Measurements from ENCODE around the gene MED26.
A peak's percentile ranks its signal among the peaks of the same experiment; 100 is the strongest.

The MED26 gene

DNA sequence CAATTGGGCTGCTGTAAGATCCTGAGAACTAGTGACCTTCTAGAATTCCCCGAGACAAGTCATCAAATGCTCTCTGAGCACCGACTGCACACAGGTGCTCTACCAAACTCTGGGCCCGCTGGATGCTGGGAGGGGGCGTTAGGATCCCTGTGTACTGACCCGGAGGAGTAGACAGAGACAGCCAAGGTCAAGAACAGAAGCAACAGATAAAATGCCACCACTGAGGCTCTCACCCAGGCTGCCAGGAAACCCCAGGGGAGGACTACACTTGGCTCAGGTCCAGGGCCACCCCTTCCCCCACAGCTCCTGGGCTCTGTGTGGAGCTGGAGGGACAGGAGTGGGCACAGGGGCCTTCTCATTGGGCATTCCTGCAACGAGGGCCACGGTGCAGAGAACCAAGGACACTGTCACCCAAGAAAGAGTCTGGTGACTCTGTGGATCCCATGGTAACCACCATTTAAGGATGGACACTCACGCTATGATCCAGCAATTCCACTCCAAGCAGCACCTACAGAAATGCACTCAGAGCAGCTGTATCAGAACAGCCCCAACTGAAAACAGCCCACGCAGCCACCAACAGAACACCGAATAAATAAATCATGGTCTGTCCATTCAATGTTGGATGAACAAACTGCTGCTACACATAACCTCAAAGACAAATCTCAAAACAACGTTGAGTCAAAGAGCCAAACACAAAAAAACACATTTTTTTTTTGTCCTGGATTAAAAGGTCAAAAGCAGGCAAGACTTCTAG, 39.0 kb downstream of the MED26 start:
- DNase-seq = no peak

DNA sequence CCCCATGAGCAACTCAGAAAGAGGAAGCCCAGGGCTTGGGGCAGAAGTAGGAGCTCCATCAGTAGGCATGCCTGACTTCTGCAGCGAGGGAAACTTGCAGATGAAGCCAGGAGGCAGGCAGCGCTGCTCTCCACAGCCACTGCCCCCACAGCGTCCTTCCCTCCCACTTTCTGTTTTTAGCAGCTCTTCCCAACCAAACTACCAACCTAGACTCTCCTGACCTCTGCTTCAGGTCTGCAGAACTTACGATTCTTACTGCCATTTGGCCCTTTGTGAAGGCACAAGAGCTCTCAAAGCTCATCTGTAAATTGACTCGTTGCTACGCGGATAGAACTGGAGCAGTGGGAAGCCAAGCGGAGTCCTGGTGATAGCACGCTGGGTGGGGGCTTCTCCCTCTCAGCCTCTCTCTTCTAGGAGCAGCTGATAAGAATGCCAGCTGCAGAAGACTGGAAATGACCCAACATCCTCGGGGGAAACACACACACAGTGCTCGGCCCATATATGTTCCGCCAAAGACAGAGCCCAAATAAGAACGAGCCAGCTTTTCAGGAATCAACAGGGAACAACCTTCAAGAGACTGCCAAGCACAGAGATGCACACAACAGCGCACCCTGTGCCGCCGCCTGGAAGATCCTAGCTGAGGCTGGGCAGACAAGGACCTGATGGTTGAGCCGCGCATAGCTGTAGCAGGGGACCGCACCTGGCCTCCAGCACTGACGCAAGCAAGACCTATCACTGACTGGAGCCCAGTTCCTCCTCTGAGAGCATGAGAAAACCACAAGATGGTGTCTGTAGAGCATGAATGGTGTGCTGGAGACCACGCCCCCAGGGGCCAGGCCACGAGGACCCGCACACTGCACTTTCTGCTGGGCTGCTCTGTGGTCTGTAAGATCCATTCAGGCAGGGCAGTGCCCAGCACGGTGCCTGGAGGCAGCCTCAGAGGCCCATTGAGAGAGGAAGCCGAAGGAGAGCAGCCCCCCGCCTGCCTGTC, 39.9 kb downstream of the MED26 start:
- peak in 4 of 5 experiments; percentile 22 to 92 (median 74) for DNase-seq

DNA sequence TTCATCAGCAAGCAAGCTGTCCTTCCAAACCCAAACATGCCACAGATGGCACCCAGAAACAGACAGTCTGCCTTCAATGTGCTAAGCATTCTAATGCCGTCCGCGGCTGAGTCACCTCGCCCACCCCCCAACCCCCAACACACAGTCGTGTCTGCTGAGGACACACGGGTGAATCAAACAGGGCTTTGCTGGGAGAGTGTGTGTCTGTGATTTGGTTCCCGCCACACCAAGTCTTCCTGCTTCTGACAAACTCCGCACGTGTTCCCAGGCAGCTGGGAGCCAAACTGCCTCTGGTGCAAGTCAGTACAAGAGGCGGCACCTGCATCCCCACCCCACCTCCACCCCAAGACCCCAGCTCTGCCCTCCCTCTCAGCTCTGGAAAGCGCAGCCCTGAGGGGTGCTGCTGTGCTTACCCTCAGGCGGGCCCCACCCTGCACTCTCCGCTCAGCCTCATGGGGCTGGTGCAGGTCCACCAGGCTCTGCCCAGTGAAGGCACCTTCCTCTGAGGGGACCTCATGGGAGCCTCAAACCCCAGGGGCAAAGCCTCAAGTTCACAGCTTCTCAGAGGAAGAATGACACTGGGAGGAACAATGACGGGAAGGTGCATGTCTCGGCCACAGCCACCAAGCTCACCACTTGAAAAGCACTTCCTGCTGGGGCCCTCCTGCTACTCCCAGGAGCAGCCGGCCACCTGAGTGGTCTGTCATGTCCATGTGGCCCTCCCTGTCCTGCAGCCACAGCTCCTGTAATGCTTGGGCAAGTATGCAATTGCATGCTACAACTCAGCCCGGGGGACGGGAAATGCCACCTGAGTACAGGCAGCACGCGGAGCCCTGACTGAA, 40.8 kb downstream of the MED26 start:
- peak in 3 of 5 experiments; percentile 35 to 75 (median 73) for DNase-seq

DNA sequence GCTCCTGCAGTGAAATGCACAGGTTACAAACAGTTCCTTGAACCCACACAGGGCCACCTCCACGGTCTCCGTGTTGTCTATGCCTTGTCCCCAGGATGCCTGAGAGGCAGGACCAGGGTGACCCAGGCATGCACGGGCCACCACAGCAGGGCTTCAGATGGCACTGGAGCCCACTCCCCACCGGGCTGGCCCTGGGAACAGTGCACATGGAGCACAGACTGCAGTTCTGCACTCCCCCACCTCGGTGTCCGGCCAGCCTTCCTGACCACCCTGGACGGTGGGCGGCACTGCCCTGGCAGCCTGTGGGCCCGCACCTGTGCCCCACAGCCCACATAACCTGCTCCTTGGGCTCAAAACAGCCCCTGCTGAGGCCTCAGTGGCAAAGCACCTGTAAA, 41.5 kb downstream of the MED26 start:
- DNase-seq = no peak

DNA sequence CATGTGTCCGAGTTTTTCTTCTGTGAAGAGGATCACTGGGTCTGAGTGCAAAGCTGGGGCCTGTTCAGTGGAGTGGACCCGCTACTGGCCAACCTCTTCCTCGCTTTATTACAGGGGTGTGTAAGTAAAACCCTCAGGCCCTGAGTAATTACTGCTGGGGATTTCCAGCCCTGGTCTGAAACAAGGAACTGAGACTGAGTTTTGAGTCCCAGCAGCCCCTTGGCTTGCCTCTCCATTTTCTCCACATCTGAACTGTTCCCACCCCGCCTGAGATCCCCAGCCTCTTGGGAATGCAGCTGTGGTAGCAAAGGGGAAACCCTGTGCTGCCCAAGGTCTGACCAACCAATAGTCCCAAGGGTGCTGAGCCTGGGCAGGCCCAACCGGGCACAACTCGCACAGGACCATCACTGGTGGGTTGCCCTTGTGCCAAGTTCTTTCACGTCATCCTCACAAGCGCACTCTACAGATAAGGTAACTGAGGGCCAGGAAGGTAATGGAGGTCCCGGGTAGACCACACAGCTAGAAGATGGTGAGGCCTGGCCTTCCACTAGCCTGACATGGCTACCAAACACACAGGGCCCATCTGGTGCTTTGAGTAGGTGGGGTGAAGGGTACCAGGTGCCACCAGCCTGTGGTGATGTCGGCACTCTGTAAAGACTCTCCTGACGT, 42.1 kb downstream of the MED26 start:
- peak in 1 of 5 experiments; percentile 68 for DNase-seq

DNA sequence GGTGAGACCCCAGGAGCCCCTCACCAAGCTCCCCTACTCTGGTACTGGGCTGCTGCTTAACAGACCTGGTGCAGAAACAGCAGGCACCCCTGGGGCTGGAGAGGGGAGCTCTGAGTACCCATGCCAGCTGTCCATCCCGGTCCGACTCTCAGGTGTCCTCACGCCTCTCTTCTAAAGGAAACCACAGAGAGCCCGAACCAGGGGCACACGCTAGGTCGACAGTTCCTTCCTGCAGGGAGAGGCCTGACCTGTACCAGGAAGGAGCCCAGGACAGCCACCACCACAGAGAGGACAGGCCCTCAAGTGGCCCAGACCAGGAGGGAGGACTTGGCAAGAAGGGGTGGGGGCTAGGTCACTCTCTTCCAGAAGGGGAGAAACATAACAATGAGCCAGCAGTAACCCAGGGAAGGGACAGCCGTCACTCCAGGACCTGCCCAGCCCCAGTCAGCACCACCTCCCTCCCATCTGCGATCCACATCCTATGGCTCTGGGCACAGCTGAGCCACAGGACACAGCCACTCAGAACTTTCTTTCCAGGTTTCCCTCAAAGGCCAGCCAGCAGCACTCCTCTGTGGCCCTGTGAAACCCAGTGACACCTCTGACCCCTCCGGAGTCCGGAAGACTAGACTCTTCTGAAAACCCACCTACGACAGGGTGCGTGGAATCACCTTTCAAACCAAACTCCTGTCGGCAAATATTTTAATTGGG, 42.8 kb downstream of the MED26 start:
- DNase-seq = peak in 1 of 5 experiments; percentile 29

DNA sequence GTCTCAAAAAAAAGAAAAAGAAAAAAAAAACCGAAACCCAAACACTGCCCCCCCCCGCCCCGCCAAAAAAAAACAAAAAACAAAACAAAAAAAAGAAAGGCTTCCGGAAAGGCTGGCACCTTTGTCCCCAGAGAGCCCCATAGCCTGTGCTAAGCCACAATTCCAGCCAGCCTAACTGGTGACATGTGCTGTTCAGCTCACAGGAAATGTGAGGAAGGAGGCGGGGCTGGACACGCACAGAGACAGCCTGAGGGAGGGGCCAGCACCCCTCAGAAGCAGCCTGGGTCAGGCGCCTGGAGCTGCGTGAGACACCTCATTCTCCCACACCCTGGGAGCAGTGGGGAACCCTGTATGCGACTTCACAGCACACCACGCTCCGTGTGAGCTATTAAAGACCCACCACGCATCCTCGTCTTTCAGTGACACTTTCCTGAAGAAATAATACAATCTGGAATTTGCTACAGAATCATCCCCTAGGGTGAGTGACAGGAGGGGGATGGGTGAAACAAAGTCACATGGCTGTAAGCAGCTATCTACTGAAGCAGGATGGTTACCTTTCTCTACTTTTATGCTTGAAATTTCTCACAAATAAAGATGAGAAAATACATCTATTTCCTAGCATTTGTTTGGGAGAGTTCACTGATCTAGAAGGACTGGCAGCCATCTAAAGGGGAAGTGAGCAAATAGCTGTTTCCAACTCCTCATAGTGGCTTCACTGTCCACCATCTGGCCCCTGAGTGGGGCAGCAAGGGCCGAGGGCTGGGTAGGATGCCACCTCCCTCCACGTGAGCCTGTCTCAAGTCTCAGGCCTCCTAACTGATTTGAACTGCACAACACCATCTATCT, 43.5 kb downstream of the MED26 start:
- DNase-seq = peak; percentile 71 to 98 (median 88)

DNA sequence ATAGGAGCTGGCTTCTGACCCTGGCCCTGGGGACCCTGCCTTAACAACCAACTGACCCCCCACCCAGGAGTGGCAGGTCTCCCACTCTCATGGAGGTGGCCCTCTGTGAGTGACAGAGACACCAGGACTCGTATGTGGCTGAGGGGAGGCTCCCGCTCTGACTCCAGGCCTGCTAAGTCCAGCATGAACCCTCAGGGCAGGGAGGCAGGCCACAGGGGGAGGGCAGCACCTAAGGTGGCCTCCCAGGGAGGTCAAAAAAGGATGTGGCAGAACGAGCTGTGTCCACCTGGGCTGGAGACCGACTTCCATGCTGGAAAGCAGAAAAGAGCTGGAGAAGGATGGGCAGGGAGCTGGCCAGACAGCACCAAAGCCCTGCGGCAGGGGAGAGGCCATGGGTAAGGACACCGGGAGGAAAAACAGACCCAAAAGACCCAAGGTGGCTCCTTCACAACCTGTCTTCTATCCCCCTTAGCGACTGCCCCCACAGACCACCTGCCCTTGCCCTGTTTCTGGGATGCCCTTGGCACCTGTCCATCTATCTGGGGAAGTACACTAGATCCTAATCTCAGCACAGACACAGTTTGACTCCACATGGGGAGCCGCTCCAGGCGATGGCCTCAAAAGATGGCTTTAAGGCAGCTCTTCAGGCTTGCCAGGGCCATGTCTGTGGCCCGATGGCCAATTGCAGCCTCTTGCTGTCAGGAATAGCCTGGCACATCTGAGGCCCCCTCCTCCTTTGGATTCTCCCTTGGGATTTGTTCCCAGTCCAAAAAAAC, 45.3 kb downstream of the MED26 start:
- DNase-seq = no peak

DNA sequence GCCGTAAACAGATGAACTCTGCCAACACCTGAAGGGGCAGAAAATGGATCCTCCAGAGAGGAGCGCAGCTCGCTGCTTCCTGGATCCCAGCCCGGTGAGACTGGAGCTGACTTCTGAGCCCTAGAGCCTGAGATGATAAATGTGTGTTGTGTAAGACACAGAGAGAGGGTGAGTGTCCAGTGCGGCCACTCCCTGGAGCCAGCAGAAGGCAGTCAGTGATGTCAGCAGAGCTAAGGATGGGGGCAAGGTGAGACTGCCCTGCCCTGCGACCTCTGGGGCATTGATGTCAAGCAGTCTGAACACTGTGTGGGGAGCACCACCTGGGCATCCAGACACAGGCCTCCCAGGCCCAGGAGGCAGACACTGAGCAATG, 46.0 kb downstream of the MED26 start:
- DNase-seq = no peak

DNA sequence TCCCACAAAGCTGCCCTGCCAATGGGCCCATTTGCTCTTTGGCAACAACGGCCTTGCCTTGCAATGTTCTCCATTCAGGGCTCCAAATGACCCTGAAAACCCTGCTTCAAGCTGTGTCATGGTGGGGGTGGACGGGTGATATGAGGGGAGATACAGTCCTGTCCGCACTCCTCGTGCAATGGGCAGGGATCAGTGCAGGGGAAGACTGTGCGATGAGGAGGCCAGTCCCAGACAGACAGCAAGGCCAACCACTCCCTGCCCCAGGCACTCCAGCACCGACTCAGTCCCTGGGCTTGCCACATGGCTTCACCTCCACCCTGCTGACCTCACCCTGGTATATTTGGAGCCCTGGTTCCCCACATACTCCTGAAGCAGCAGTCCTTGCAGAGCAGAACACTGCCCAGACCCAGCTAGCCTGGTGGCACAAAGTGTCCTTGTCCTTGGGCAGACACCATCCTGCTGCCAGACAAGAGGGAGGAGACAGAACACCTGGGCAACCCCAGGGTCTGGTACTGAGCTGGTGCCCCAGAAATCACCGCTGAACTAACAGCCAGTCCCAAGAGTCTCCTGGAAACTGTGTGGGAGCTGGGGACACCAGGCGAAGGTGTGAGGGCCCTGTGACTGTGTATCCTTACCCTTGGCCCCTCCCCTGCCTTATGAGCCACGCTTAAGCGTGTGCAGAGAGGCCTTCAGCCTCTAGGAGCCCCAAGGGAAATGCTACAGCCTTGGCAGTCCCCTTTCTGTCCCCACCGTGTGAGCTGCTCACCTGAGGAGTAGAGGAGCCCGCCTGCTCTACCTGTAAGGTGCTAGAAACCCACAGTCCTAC, 46.6 kb downstream of the MED26 start:
- DNase-seq = no peak

DNA sequence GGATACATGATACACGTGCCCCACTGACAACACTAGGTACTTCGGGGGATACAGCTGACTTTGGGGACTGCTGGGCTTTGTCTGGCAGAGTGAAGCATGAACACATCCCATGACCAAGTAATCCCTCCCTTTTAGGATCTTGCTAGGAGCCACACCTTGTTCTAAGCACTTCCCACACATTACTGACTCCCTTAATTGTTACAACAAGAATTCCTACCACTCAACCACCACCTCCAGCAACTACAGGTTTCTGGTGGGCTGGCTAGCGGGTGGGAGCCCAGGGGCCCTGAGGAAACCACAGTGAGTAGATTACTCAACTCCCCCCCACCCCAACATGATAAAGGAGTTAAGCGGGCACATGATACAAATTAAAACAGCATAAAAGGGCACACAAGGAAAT, 48.6 kb downstream of the MED26 start:
- DNase-seq = no peak

DNA sequence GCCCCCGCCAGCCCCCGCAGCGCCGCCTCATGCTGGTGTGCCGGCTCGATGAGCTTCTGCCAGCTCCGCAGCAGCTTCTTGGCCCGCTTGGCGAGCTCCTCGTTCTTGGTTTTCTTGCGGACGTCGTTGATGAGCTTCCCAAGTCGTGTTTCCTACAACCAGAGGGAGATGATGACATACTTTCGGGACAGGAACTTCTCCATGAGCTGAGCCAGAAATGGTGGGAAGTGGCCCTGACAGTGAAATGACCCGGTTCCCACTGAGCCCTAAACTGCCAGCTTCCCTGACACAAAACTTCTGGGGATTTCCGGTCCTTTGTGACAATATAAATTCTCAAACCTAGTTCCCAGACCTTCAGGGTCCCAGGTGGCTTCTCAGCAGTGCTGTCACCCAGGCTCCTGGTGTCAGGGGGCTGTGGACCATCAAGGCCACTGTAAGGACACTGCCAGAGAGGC, 50.4 kb downstream of the MED26 start:
- DNase-seq = no peak

DNA sequence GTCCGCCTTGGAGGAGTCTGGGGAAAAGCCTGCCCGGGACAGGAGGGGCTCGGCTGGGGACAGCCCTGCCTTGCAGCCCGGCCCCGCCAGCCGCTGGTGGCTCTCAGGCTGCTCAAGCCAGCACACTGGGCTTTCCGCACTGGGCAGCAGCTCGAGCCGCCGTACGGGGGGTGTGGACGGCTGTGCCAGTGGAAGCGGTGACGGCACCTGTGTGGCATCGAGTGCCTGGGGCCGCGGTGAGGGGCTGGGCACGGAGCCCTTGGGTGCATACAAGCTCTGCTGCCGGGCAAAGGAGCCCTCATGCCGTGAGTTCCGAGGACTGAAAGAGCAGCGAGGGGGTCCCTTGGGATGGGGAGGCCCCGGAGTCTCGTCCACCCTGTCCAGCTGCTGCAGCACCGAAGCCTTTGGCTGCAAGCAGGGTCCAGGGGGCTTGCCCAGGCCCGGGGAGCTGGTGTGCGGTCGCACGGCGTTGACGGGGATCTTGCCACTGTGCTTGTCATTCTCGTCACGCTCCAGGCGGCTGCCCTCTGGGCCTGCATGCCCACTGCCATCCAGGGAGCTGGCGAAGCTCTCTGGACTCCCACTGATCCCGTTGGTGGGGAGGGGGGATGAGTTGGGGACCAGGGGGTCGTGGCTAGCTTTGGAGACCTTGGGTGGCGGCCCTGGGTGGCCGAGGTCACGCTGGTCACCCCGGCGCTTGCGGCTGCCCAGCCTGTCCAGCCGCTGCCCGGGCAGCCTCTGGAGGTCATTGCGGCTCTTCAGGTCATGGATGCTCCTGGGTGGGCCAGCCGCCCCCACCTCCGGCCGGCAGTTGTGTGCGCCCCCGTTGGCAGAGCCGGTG, 51.1 kb downstream of the MED26 start:
- no peak for DNase-seq

DNA sequence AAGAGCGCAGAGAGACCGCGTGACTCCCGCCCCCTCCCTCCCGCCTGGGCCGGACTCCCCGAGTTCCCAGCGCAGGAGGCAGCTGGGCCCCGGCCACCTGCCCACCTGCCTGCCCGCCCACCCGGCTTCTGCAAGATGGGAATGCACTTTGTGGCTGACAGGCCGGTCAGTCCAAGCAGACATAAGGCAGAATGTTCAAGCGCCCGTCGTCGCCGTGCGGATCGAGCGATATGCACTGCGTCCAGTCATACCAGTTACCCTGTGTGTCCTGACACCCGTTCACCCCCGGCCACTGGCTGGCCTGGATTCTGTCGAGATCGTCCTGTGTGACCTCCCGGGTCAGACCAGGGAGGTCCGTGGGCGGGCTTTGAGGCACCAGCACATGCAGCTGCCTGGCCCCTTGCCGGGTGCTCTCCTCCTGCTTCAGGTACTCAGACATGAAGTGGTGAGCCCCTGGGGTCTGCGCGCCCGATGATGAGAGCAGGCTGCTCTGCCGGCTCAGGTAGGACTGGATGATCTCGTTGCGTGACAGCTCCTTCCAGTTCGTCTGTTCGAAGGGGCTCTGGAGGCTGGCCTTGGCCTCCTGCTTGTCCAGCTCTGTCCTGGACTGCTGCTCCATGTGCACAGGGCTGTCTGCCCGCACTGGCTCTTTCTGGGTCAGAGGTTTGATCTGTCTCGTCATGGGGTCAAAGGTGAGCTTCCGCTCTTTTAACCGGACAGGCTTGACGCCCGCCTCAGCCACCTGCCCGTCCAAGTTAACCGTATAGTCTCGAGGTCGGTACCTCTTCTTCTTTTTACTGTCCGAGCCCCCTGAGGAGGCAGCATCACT, 51.9 kb downstream of the MED26 start:
- DNase-seq = no peak

DNA sequence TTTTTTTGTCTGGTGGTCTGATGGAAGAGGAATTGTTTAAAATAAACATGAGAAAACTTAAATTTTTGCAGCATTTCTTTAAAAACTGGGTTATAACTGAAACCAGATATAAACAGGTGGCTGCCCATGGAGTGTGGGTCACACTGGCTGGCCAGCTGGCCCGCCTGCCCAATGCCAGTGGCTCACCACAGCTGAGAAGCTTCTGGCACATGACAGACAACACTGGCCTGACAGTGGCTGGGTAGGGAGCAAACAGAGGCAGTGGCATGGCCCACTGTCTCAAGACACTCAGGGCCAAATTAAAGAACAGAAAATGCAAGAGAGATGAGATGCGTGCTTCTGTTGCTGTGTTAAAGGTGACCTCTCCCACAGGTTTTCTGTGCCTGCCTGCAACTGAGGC, 52.7 kb downstream of the MED26 start:
- DNase-seq = no peak

DNA sequence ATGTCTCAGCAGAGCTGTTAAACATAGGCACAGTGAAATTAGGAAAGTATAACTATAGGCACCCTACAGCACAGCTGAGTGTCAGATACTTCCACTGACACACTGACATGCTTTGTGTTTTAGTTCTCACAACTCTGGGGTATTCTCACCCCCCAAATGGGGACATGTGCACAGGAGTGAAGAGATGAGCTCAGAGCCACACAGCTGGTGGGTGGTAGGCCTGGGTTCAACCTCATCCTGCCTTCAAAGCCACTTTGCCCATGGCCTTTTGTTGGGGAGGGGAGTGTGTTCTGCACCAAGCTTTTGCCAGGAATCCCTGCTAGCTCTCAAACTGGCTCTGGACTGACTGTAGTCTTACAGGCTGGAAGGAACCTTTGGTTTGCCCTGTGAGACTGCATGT, 54.1 kb downstream of the MED26 start:
- no peak for DNase-seq

DNA sequence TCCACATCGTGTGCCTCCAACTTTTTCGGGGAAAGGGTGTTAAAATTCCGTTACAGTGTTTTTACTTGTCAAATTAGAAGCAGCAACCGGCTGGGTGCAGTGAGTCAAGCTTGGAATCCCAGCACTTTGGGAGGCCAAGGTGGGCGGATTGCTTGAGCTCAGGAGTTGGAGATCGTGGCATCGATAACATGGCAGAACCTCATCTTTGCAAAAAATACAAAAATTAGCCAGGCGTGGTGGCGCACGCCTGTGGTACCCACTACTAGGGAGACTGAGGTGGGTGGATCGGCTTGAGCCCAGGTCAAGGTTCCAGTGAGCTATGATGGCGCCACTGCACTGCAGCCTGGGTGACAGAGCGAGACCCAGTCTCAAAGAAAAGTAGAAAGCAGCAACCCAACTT, 54.7 kb downstream of the MED26 start:
- no peak for DNase-seq

All from T-helper 2 cell (primary cell).